H7 (cell line): ENCODE data around the gene CHAMP1. TPM values are rescaled to one million over a fixed set of nuclear protein-coding genes. Genes with fewer than 3 reads are reported as not detected.
A peak's percentile ranks its signal among the peaks of the same experiment; 100 is the strongest.
"Not testable (repeated sequence)": the region's sequence is repeated elsewhere in the genome, so short reads cannot be mapped to it uniquely, and the experiment has no call there.

ENCODE experiments used
- DNase-seq: peaks from one replicate; pipeline ENCODE4 v3.0.0; 2012
- H3K27me3 ChIP-seq: 2 replicates; pipeline ENCODE4 v1.6.0; 2011; ENCODE audit warnings: mild to moderate bottlenecking, low read length; ENCODE audit not compliant: control insufficient read depth, insufficient read depth
- H3K36me3 ChIP-seq: replicated peaks from 2 replicates; pipeline ENCODE4 v1.5.1; 2011; ENCODE audit warnings: low read length; ENCODE audit not compliant: control insufficient read depth, insufficient read depth
- H3K4me3 ChIP-seq: 2 replicates; pipeline ENCODE4 v1.5.1; 2011; ENCODE audit warnings: low read depth, mild to moderate bottlenecking, control low read depth, low read length, moderate library complexity; ENCODE audit not compliant: insufficient read depth
- total RNA-seq: library from RNA; depleted of rRNA; stranded (reverse); fragments of >200 nt; shearing (Covaris generic); gene quantifications from 2 replicates; pipeline ENCODE4 v1.2.3, GENCODE V29; 2014

CHAMP1 gene
- total RNA-seq, 1 experiment from 2014 or later, result 17.2 TPM

- Histone ChIP-seq H3K27me3 (no peaks in the 10 kb centered on the region), H3K4me3 (no peak overlapping the region), H3K36me3 (peaks cover under 1% of the 10 kb centered on the region; the same call in 1 of the 2 replicates)
- DNase-seq, result no peak
Observed at GRCh38 chr13:114311908-114312307, 2.4 kb upstream of the CHAMP1 start.

- Histone ChIP-seq H3K27me3 (no peaks in the 10 kb centered on the region), H3K4me3 (peak overlapping the region; percentile 72), H3K36me3 (no peaks in the 10 kb centered on the region)
- DNase-seq, result no peak
Observed at GRCh38 chr13:114313061-114313860, 1.0 kb upstream of the CHAMP1 start.

- no peaks in the 10 kb centered on the region for H3K27me3 ChIP-seq
Observed at GRCh38 chr13:114315074-114315785, 927 bp downstream of the CHAMP1 start.

DNA sequence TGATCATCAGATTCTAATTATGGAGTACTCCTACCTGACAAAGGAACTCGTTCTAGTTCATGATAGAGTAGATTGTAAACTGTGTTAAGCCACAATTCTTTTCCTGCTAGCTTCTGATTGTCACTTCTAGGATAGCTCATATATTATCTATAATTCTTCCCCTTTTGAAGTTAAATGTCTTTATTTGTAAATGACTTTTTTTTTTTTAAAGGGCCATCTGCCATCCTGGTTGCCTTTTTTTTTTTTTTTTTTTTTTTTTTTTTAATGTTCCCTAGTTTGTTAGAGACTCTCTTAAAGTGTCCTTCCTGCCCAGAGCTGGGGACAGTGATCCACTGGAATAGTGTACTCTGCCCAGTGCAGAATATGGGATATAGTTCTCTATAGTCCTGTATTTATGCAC lies 4.3 kb downstream of the CHAMP1 start:
- Histone ChIP-seq H3K36me3 (peaks cover 11% of the 10 kb centered on the region), H3K4me3 (no peak overlapping the region), H3K27me3 (no peaks in the 10 kb centered on the region)
- no peak for DNase-seq

More at GRCh38 chr13:114315074-114315785, 927 bp downstream of the CHAMP1 start:
- peaks cover 3% of the 10 kb centered on the region for H3K36me3 ChIP-seq
- DNase-seq, result no peak
- peak overlapping the region; percentile 72 for H3K4me3 ChIP-seq

DNA sequence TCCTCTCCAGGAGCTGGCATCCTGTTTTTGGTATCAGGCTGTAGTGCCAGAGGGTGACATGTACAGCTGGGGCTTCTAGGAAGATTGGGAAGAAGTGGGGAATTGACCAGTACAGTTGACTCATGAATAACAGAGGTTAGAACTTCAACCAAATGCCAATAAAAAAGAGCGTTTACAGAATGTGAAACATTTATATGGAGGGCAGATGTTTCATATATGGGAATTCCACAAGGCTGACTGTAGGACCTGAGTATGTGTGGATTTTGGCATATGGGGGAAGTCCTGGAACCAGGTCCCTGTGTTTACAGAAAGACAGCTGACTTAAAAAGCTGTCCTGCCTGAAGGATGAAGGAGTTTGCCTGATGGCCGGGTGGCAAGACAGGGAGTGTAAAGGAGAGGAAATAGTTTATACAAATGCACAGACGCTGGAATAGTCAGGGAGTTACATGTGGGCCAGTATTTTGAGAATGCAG lies 5.2 kb downstream of the CHAMP1 start:
- no peaks in the 10 kb centered on the region for H3K27me3 ChIP-seq
- DNase-seq, result no peak
- no peak overlapping the region for H3K4me3 ChIP-seq
- H3K36me3 ChIP-seq, result peaks cover 17% of the 10 kb centered on the region

GRCh38 chr13:114320065-114320464 lies 5.8 kb downstream of the CHAMP1 start:
- H3K27me3 ChIP-seq, result no peaks in the 10 kb centered on the region
- no peak for DNase-seq
- no peak overlapping the region for H3K4me3 ChIP-seq
- H3K36me3 ChIP-seq, result peaks cover 23% of the 10 kb centered on the region

- no peak for DNase-seq
- H3K4me3 ChIP-seq, result no peak overlapping the region
- H3K27me3 ChIP-seq, result no peaks in the 10 kb centered on the region
- peaks cover 25% of the 10 kb centered on the region for H3K36me3 ChIP-seq
Observed at GRCh38 chr13:114321256-114321655, 7.0 kb downstream of the CHAMP1 start.

DNA sequence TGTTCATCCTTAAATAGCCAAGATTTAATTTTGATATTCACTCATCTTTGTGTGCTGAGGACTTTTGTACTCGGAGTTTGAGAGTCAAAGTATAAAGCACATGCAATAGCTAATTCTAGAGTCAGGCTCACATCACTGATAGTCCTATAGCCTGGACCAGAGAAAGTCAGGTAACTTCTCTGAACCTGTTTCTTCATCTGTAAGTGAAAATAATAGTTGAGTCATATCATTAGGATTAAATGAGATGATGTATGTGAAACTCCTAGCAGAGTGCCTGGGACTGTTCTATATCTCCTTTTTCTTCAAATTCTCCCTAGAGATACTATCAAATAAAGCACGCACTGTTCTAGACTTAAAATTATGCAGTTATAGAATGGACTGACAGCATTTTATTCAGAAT lies 9.0 kb downstream of the CHAMP1 start:
- Histone ChIP-seq H3K4me3 (no peak overlapping the region), H3K27me3 (no peaks in the 10 kb centered on the region), H3K36me3 (peaks cover 25% of the 10 kb centered on the region)
- DNase-seq, result no peak

DNA sequence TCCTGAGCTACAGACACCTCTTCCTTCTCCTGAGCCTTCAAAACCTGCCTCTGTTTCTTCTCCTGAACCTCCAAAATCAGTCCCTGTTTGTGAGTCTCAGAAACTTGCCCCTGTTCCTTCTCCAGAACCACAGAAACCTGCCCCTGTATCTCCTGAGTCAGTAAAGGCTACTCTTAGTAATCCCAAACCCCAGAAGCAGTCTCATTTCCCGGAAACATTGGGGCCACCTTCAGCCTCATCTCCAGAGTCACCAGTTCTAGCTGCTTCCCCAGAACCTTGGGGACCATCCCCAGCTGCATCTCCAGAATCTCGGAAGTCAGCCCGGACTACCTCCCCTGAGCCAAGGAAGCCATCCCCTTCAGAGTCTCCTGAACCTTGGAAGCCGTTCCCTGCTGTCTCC lies 10.0 kb downstream of the CHAMP1 start:
- no peak for DNase-seq
- Histone ChIP-seq H3K36me3 (peaks cover 25% of the 10 kb centered on the region), H3K27me3 (no peaks in the 10 kb centered on the region), H3K4me3 (no peak overlapping the region)

DNA sequence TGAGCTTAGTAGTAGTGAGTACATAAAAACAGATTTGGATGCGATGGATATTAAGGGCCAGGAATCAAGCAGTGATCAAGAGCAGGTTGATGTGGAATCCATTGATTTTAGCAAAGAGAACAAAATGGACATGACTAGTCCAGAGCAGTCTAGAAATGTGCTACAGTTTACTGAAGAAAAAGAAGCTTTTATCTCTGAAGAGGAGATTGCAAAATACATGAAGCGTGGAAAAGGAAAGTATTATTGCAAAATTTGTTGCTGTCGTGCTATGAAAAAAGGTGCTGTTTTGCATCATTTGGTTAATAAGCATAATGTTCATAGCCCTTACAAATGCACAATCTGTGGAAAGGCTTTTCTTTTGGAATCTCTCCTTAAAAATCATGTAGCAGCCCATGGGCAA lies 11.4 kb downstream of the CHAMP1 start:
- DNase-seq, result no peak
- H3K4me3 ChIP-seq, result no peak overlapping the region
- H3K27me3 ChIP-seq, result no peaks in the 10 kb centered on the region
- peaks cover 22% of the 10 kb centered on the region for H3K36me3 ChIP-seq

DNA sequence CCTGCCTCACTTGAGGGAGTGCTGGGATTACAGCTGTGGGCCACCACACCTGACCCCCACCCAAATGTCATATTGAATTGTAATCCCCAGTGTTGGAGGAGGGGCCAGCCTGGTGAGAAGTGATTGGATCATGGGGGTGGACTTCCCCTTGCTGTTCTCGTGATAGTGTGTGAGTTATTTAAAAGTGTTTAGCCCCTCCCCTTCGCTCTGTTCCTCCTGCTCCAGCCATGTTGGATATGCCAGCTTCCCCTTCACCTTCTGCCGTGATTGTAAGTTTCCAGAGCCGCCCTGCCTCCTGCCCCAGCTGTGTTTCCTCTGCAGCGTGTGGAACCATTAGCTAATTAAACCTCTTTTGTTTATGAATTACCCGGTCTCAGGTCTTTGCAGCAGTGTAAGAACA lies 13.7 kb downstream of the CHAMP1 start:
- H3K36me3 ChIP-seq, result peaks cover 14% of the 10 kb centered on the region

DNA sequence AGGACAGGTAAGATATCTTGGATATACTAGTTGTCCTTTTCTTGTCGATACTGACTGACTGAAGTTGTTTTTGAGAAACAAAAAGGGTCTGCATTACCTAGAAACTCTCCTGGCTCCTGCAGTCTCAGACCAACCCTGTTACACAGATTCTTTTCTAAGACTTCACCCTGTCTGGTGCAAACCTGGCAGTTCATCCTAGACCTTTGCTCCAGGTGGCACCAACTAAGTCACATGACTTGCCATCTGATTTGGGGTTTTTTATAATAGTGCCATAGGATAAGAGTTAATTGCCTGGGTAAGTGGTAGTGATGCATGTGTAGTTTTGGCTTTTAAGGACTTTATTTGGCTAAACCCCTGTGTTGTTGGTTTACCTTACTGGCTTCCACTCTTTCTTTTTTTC lies 14.3 kb downstream of the CHAMP1 start:
- Histone ChIP-seq H3K36me3 (peaks cover 14% of the 10 kb centered on the region), H3K27me3 (no peaks in the 10 kb centered on the region), H3K4me3 (no peak overlapping the region)
- DNase-seq, result no peak

More for the DNA sequence above, 13.7 kb downstream of the CHAMP1 start:
- Histone ChIP-seq H3K4me3 (no peak overlapping the region), H3K27me3 (no peaks in the 10 kb centered on the region)
- no peak for DNase-seq

GRCh38 chr13:114330086-114330485 lies 15.8 kb downstream of the CHAMP1 start:
- H3K36me3 ChIP-seq, result peaks cover 1% of the 10 kb centered on the region
- no peak overlapping the region for H3K4me3 ChIP-seq

DNA sequence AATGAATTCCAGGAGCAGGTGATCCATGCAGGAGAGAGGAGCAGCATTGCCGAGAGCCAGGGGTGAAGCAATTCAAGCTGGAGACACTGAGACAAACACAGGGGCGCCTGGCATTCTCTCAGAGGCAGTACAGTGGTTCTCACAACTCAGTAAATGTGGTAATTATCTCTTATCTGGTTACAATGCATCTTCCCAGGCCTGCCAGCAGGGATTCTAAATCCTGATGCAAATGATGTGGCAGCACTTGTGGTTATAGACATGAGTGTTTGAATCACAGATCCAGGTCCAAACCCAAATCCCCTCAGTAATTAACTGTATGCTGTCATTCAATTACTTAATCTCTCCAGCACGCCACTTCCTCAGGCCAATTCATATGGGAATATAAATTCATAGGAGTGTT lies 19.6 kb downstream of the CHAMP1 start:
- H3K36me3 ChIP-seq, H3K4me3 ChIP-seq, H3K27me3 ChIP-seq, DNase-seq: not testable (repeated sequence)

More at GRCh38 chr13:114330086-114330485, 15.8 kb downstream of the CHAMP1 start:
- DNase-seq, result no peak
- no peaks in the 10 kb centered on the region for H3K27me3 ChIP-seq
